Stimulated activated CD4-positive, alpha-beta T cell treated with anti-CD3 and anti-CD28 coated beads, Interleukin-4, amount 100 ng/mL, for 48 hours (primary cell): Measurements from ENCODE around the gene BAIAP3.

Experiments used
- DNase-seq, 2 donors: peaks; one replicate each; pipeline ENCODE4 v3.0.0-alpha.2; 2020; ENCODE audit warnings: low read depth in 2 of 2

BAIAP3 gene

GRCh38 chr16:1371054-1371978 lies 37.9 kb downstream of the BAIAP3 start:
- DNase-seq, result no peak

- no peak for DNase-seq
Measured at GRCh38 chr16:1372292-1372950, 39.0 kb downstream of the BAIAP3 start.

- DNase-seq, result no peak
Measured at GRCh38 chr16:1374418-1375297, 41.2 kb downstream of the BAIAP3 start.

- DNase-seq, result no peak
Measured at GRCh38 chr16:1375298-1375640, 41.8 kb downstream of the BAIAP3 start.

GRCh38 chr16:1375741-1376410 lies 42.4 kb downstream of the BAIAP3 start:
- no peak for DNase-seq

GRCh38 chr16:1377406-1378010 lies 44.1 kb downstream of the BAIAP3 start:
- DNase-seq, result no peak

- DNase-seq, result no peak
Measured at GRCh38 chr16:1378087-1378803, 44.8 kb downstream of the BAIAP3 start.

GRCh38 chr16:1378804-1379303 lies 45.4 kb downstream of the BAIAP3 start:
- DNase-seq, result peak; percentile 64 to 66

- DNase-seq, result peak; percentile 64 to 79
Measured at GRCh38 chr16:1379304-1380076, 46.0 kb downstream of the BAIAP3 start.

- DNase-seq, result no peak
Measured at GRCh38 chr16:1380195-1380594, 46.8 kb downstream of the BAIAP3 start.

GRCh38 chr16:1381612-1382406 lies 48.4 kb downstream of the BAIAP3 start:
- DNase-seq, result no peak

- DNase-seq, result no peak
Measured at GRCh38 chr16:1383556-1383955, 50.1 kb downstream of the BAIAP3 start.

GRCh38 chr16:1385232-1385631 lies 51.8 kb downstream of the BAIAP3 start:
- no peak for DNase-seq

GRCh38 chr16:1387331-1387730 lies 53.9 kb downstream of the BAIAP3 start:
- DNase-seq, result no peak

GRCh38 chr16:1389762-1390161 lies 56.3 kb downstream of the BAIAP3 start:
- no peak for DNase-seq

- no peak for DNase-seq
Measured at GRCh38 chr16:1390239-1390779, 56.9 kb downstream of the BAIAP3 start.

- DNase-seq, result no peak
Measured at GRCh38 chr16:1392826-1393225, 59.4 kb downstream of the BAIAP3 start.

- no peak for DNase-seq
Measured at GRCh38 chr16:1393613-1394176, 60.2 kb downstream of the BAIAP3 start.
